ENCODE data around the gene DPF3. TPM values are rescaled to one million over a fixed set of nuclear protein-coding genes. Genes with fewer than 3 reads are reported as not detected.

The DPF3 gene
- total RNA-seq, 4 donors from 2014 or later = under 0.01 to 2.7 (median 0.61) TPM; not detected in 1

GRCh38 chr14:72747652-72748051 lies 146.2 kb downstream of the DPF3 start:
- WGBS, 2 donors = 60 to 78% methylated on average over 3 of the region's 3 CpGs
- no peak for DNase-seq
- Histone ChIP-seq H3K36me3 (no peaks in the 10 kb centered on the region), H3K4me3 (no peak overlapping the region), H3K4me1 (no peaks in the 10 kb centered on the region), H3K27ac (no peak overlapping the region), H3K9me3 (no peaks in the 10 kb centered on the region), H3K27me3 (no peaks in the 10 kb centered on the region)
- TF ChIP-seq CTCF (IDR thresholded peaks at IDR 0.05) = no peak
- intact Hi-C loops (cut with DNase I) = no loop called here

GRCh38 chr14:72745991-72746980 lies 147.6 kb downstream of the DPF3 start:
- intact Hi-C loops (cut with DNase I) = no loop called here
- 61 to 83% methylated on average over 8 to 13 of the region's 20 CpGs for WGBS, 2 donors
- DNase-seq = no peak

GRCh38 chr14:72745546-72745945 lies 148.4 kb downstream of the DPF3 start:
- no peaks in the 10 kb centered on the region for H3K36me3 ChIP-seq
- 64 to 71% methylated on average over 5 of the region's 5 CpGs for WGBS, 2 donors
- TF ChIP-seq CTCF (IDR thresholded peaks at IDR 0.05) (no peak), POLR2A (IDR thresholded peaks at IDR 0.05) (no peak)
- no peaks in the 10 kb centered on the region for H3K9me3 ChIP-seq
- intact Hi-C loops (cut with DNase I) = no loop called here
- H3K27me3 ChIP-seq = no peaks in the 10 kb centered on the region
- no peaks in the 10 kb centered on the region for H3K4me1 ChIP-seq
- H3K4me3 ChIP-seq = no peak overlapping the region
- DNase-seq = no peak
- H3K27ac ChIP-seq = no peak overlapping the region

More at GRCh38 chr14:72745991-72746980, 147.6 kb downstream of the DPF3 start:
- no peak for TF ChIP-seq CTCF (IDR thresholded peaks at IDR 0.05)
- TF ChIP-seq POLR2A (IDR thresholded peaks at IDR 0.05) = no peak
- no peaks in the 10 kb centered on the region for H3K27me3 ChIP-seq
- no peaks in the 10 kb centered on the region for H3K36me3 ChIP-seq
- no peaks in the 10 kb centered on the region for H3K9me3 ChIP-seq
- no peak overlapping the region for H3K27ac ChIP-seq
- H3K4me1 ChIP-seq = no peaks in the 10 kb centered on the region
- H3K4me3 ChIP-seq = no peak overlapping the region

GRCh38 chr14:72744416-72745120 lies 149.3 kb downstream of the DPF3 start:
- Histone ChIP-seq H3K27me3 (no peaks in the 10 kb centered on the region), H3K36me3 (no peaks in the 10 kb centered on the region), H3K4me1 (no peaks in the 10 kb centered on the region), H3K9me3 (no peaks in the 10 kb centered on the region), H3K27ac (no peak overlapping the region), H3K4me3 (no peak overlapping the region)
- 85 to 88% methylated on average over 6 to 7 of the region's 8 CpGs for WGBS, 2 donors
- DNase-seq = no peak
- no peak for TF ChIP-seq POLR2A (IDR thresholded peaks at IDR 0.05)
- intact Hi-C loops (cut with DNase I) = no loop called here

- Histone ChIP-seq H3K27me3 (no peaks in the 10 kb centered on the region), H3K27ac (no peak overlapping the region), H3K4me1 (no peaks in the 10 kb centered on the region), H3K9me3 (no peaks in the 10 kb centered on the region), H3K36me3 (no peaks in the 10 kb centered on the region), H3K4me3 (no peak overlapping the region)
- WGBS, 2 donors = 44 to 73% methylated on average over 1 to 2 of the region's 2 CpGs
- no peak for DNase-seq
- intact Hi-C loops (cut with DNase I) = no loop called here
- TF ChIP-seq POLR2A (IDR thresholded peaks at IDR 0.05) (no peak), CTCF (IDR thresholded peaks at IDR 0.05) (no peak)
These were observed 150.3 kb downstream of the DPF3 start for GRCh38 chr14:72743626-72744025.

Data from esophagus squamous epithelium (tissue), 5 donors.